Uterus (tissue), 2 donors: ENCODE results near the gene LLPH.

ENCODE experiments used
- POLR2A ChIP-seq, 2 donors: fragments of 450-650 bp; IDR thresholded peaks; one replicate each; pipeline ENCODE4 v1.6.1; 2016; ENCODE audit warnings: antibody characterized with exemption in 2 of 2, mild to moderate bottlenecking in 1 of 2, moderate library complexity in 1 of 2
- TF ChIP-seq, protein P1 (sequence below), 4 experiments: fragments of 200-600 bp in 2 of 4; fragments of 450-650 bp in 2 of 4; sonication (generic) in 2 of 4; IDR thresholded peaks; one replicate each; pipeline ENCODE4 v1.5.1; 2016 to 2019; ENCODE audit warnings: antibody characterized with exemption in 4 of 4, mild to moderate bottlenecking in 2 of 4, moderate library complexity in 1 of 4

DNA sequence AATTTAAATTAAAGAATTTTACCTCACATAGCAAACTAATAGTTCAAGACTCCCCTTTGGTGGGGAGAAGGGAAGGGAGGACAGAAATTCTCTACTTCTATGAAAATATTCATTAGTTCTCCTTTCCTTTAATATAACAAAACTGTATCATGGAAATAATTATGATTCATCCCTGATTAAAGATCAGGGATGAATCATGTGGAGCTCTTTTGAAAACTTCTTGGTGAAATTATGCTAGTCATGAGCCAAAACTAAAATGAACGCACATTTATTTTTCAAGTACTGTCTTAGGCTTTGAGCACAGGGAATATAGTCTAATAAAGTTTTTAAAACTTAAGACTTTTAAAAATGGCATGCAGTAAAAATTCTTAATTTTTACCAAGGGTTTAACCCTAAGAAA lies 22.2 kb upstream of the LLPH start:
- TF ChIP-seq POLR2A (IDR thresholded peaks at IDR 0.05): no peak
- TF ChIP-seq, protein P1, sequence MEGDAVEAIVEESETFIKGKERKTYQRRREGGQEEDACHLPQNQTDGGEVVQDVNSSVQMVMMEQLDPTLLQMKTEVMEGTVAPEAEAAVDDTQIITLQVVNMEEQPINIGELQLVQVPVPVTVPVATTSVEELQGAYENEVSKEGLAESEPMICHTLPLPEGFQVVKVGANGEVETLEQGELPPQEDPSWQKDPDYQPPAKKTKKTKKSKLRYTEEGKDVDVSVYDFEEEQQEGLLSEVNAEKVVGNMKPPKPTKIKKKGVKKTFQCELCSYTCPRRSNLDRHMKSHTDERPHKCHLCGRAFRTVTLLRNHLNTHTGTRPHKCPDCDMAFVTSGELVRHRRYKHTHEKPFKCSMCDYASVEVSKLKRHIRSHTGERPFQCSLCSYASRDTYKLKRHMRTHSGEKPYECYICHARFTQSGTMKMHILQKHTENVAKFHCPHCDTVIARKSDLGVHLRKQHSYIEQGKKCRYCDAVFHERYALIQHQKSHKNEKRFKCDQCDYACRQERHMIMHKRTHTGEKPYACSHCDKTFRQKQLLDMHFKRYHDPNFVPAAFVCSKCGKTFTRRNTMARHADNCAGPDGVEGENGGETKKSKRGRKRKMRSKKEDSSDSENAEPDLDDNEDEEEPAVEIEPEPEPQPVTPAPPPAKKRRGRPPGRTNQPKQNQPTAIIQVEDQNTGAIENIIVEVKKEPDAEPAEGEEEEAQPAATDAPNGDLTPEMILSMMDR (IDR thresholded peaks at IDR 0.05): no peak
